Measurements from ENCODE around the gene PRKCQ.

DNA sequence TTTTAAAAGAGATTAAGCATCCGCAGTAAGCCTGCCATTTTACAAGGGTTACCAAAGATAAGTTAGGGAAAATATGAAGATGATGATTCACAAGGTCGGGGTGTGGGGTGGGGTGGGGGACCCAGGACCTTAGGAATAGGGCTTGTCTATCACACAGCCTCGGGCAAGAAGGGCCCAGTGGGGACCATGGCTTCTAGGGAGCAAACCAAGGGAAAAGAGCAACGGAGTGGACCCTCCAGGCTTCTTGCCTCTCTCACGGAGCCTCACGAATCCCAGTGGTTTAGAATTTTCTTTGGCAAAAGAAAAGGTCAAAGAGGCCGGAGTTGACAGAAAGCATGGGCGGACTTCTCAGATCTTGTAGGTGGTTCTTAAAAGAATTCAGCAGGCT, 1.3 kb downstream of the PRKCQ start:
- TF ChIP-seq, protein P1, sequence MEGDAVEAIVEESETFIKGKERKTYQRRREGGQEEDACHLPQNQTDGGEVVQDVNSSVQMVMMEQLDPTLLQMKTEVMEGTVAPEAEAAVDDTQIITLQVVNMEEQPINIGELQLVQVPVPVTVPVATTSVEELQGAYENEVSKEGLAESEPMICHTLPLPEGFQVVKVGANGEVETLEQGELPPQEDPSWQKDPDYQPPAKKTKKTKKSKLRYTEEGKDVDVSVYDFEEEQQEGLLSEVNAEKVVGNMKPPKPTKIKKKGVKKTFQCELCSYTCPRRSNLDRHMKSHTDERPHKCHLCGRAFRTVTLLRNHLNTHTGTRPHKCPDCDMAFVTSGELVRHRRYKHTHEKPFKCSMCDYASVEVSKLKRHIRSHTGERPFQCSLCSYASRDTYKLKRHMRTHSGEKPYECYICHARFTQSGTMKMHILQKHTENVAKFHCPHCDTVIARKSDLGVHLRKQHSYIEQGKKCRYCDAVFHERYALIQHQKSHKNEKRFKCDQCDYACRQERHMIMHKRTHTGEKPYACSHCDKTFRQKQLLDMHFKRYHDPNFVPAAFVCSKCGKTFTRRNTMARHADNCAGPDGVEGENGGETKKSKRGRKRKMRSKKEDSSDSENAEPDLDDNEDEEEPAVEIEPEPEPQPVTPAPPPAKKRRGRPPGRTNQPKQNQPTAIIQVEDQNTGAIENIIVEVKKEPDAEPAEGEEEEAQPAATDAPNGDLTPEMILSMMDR (optimal IDR thresholded peaks at IDR 0.05 in 1 of 3, IDR thresholded peaks at IDR 0.05 in 1 of 3, conservative IDR thresholded peaks at IDR 0.05 in 1 of 3; ENCODE audit: extremely low read depth in 1 of 3, insufficient read depth in 2 of 3, low read length in 3 of 3) = no peak
- TF ChIP-seq EZH2 (IDR thresholded peaks at IDR 0.05; ENCODE audit: low read length) = no peak

All from keratinocyte (primary cell).